PC-3 (cell line): ENCODE results near the gene BIRC7.

Experiments used
- EZH2phosphoT487 ChIP-seq: fragments of 300-600 bp; sonication (generic); IDR thresholded peaks from 2 replicates; pipeline ENCODE4 v1.6.1; 2018; ENCODE audit warnings: mild to moderate bottlenecking, antibody characterized with exemption, low read length, borderline replicate concordance
- TF ChIP-seq, protein P1 (sequence below): fragments of 300-600 bp; sonication (generic); conservative IDR thresholded peaks from 2 replicates; pipeline ENCODE4 v1.5.1; 2017; ENCODE audit warnings: antibody characterized with exemption, low read depth, mild to moderate bottlenecking, low read length

DNA sequence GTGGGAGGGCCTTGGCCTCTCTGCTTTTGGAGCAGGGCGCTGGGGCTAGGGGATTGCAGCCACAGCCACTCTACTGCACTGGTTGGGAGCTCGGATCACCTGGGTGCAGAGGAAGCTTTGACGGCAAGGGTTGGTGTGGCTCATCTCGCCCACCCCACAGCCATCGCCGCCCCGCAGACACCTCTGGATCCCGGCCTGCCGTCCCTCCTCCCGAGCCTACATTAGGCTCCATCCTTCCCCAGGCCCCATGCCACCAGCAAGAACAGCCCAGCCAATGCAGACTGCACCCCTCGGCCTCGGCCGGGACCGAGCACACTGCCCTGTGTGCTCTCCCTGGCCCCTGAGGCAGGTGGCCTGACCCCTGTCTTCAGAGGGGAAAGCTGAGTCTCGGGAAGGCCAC, 24.8 kb downstream of the BIRC7 start:
- TF ChIP-seq, protein P1, sequence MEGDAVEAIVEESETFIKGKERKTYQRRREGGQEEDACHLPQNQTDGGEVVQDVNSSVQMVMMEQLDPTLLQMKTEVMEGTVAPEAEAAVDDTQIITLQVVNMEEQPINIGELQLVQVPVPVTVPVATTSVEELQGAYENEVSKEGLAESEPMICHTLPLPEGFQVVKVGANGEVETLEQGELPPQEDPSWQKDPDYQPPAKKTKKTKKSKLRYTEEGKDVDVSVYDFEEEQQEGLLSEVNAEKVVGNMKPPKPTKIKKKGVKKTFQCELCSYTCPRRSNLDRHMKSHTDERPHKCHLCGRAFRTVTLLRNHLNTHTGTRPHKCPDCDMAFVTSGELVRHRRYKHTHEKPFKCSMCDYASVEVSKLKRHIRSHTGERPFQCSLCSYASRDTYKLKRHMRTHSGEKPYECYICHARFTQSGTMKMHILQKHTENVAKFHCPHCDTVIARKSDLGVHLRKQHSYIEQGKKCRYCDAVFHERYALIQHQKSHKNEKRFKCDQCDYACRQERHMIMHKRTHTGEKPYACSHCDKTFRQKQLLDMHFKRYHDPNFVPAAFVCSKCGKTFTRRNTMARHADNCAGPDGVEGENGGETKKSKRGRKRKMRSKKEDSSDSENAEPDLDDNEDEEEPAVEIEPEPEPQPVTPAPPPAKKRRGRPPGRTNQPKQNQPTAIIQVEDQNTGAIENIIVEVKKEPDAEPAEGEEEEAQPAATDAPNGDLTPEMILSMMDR = no peak
- no peak for TF ChIP-seq EZH2phosphoT487
